Measurements from ENCODE around the gene ZFPM1. TPM values are rescaled to one million over a fixed set of nuclear protein-coding genes. Genes with fewer than 3 reads are reported as not detected.

ZFPM1 gene
- total and polyA plus RNA-seq, 10 donors = 2.3 to 25.3 (median 8.9) TPM

DNA sequence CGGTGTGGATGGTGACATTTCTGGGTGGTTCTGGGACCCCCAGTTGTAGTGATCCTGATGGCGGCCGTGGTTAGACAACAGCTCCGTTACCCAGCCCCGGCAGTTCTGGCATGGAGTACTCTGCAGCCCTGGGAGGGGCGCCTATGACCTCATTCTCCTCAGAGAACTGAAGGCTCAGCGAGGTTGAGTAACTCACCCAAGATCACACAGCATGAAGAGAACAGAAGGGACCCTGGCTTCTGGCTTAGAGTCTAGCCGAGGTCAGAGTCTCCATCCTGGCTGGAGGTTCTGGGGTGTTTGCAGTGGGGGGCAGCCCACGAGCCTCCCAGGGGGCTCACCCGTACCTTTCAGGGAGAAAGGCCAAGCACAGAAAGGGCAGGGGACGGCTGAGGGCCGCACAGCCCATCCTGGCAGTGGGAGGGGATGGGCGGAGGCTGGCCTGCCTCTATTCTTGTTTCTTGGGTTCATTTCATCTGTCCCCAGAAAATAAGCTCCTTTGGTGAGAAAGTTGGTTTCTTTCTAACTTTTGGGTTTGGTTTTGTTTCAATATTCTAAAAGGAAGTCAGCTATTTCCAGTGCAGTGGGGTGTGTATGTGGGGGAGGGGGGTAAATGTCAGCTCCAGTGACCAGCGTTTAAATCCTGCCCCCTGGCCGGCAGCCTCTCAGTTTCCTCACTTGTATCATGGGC is 13.2 kb downstream of the ZFPM1 start:
- peak overlapping the region; percentile 27 to 80 (median 71) for H3K27ac ChIP-seq
- no peaks in the 10 kb centered on the region for H3K9me3 ChIP-seq
- no peak for TF ChIP-seq POLR2A (IDR thresholded peaks at IDR 0.05)
- TF ChIP-seq POLR2AphosphoS5 (IDR thresholded peaks at IDR 0.05) = no peak
- TF ChIP-seq, protein P1, sequence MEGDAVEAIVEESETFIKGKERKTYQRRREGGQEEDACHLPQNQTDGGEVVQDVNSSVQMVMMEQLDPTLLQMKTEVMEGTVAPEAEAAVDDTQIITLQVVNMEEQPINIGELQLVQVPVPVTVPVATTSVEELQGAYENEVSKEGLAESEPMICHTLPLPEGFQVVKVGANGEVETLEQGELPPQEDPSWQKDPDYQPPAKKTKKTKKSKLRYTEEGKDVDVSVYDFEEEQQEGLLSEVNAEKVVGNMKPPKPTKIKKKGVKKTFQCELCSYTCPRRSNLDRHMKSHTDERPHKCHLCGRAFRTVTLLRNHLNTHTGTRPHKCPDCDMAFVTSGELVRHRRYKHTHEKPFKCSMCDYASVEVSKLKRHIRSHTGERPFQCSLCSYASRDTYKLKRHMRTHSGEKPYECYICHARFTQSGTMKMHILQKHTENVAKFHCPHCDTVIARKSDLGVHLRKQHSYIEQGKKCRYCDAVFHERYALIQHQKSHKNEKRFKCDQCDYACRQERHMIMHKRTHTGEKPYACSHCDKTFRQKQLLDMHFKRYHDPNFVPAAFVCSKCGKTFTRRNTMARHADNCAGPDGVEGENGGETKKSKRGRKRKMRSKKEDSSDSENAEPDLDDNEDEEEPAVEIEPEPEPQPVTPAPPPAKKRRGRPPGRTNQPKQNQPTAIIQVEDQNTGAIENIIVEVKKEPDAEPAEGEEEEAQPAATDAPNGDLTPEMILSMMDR (IDR thresholded peaks at IDR 0.05 in 8 of 11, conservative IDR thresholded peaks at IDR 0.05 in 3 of 11) = no peak
- H3K27me3 ChIP-seq (replicated peaks in 1 of 7) = no peaks in the 10 kb centered on the region
- WGBS, 5 donors = 23 to 57% (median 50%) methylated on average over 6 to 15 of the region's 15 CpGs
- no peak for DNase-seq
- H3K4me1 ChIP-seq = peaks cover 62 to 97% (median 89%) of the 10 kb centered on the region in 6 donors
- peak overlapping the region in 2 of 8 donors; percentile 5 to 11 for H3K4me3 ChIP-seq
- intact Hi-C loops (cut with DNase I; ENCODE audit: low total_unique reads) = no loop called here
- H3K36me3 ChIP-seq = peaks cover 0 to 4% (median 0%) of the 10 kb centered on the region in 6 donors

- Histone ChIP-seq H3K27ac (peak overlapping the region in 7 of 8 donors; percentile 27 to 80 (median 71)), H3K36me3 (peaks cover 0 to 4% (median 0%) of the 10 kb centered on the region in 6 donors), H3K9me3 (no peaks in the 10 kb centered on the region), H3K4me1 (peaks cover 62 to 97% (median 89%) of the 10 kb centered on the region in 6 donors), H3K4me3 (no peak overlapping the region), H3K27me3 (replicated peaks in 1 of 7) (no peaks in the 10 kb centered on the region)
- intact Hi-C loops (cut with DNase I; ENCODE audit: low total_unique reads) = no loop called here
- no peak for DNase-seq
- WGBS, 5 donors = 74 to 86% (median 81%) methylated on average over 13 of the region's 13 CpGs
- TF ChIP-seq POLR2A (IDR thresholded peaks at IDR 0.05) = no peak
- TF ChIP-seq, protein P1 (IDR thresholded peaks at IDR 0.05 in 8 of 11, conservative IDR thresholded peaks at IDR 0.05 in 3 of 11) = no peak
- no peak for TF ChIP-seq POLR2AphosphoS5 (IDR thresholded peaks at IDR 0.05)
Measured at GRCh38 chr16:88466949-88467348, 13.9 kb downstream of the ZFPM1 start.

DNA sequence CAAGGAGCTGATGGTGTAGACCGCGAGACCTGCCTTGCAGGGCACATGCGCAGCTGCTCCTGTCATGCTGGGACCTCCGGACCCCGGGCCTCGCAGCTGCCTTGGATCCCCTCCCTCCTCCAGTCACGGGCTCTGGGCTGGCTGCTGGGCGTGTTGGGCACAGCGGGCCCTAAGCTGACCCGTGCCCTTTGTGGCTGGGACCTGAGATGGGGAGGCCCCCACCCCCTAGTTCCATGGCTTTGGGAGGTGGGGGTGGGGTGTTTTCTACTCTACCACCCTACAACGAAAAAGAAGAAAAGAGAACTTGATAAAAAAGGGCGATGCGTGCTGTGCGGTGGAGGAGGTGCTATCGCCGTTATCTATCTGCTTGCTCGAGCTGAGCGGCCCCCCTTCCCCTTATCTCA is 14.5 kb downstream of the ZFPM1 start:
- Histone ChIP-seq H3K4me1 (peaks cover 61 to 97% (median 88%) of the 10 kb centered on the region in 6 donors), H3K36me3 (peaks cover 0 to 4% (median 0%) of the 10 kb centered on the region in 6 donors), H3K27ac (peak overlapping the region in 3 of 8 donors; percentile 78 to 80 (median 80)), H3K27me3 (replicated peaks in 1 of 7) (no peaks in the 10 kb centered on the region), H3K9me3 (no peaks in the 10 kb centered on the region), H3K4me3 (no peak overlapping the region)
- 71 to 82% (median 78%) methylated on average over 13 to 18 of the region's 18 CpGs for WGBS, 5 donors
- no peak for DNase-seq
- TF ChIP-seq POLR2AphosphoS5 (IDR thresholded peaks at IDR 0.05) = peak in 1 of 3 donors; percentile 6
- TF ChIP-seq POLR2A (IDR thresholded peaks at IDR 0.05) = no peak
- intact Hi-C loops (cut with DNase I; ENCODE audit: low total_unique reads) = no loop called here

DNA sequence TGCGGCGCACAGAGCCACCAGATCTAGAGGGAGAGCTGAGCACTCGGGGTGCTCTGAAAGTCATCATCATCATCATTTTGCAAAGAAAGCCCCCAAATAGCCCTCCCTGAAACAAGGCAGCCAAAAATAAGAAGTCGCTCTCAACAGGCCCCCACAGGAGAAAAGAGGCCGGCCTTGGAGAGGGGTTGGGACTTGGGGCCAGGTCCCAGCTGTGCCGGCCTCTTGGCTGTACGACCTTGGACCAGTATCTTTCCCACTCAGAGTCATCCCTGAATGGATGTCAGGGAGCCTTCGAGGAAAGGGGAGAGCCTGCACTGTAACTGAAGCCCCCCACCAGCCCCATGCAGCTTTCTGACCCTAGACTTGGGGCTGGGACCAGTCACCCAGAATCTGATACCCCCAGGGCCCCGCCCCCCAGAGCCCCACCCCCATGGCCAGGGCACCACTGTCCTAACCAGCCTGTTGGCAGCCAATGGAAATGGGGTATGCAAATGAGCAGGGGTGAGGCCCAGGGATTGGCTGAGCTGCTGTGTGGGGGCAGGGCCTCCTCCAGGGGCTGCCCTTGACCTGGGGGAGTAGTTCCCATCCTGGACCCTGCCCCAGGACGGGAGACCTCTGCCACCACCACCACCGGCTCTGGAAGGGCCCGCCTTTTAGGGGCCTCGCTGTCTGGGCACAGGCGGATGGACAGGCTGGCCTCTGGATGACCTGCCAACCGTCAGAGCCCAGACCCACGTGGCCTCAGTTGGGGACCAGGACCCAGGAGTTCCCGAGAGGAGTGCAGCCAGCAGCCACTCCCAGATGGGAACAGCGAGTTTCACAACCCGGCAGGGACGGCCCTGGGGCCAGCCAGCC is 15.4 kb downstream of the ZFPM1 start:
- Histone ChIP-seq H3K9me3 (no peaks in the 10 kb centered on the region), H3K4me1 (peaks cover 54 to 97% (median 83%) of the 10 kb centered on the region in 6 donors), H3K27ac (peak overlapping the region in 4 of 8 donors; percentile 28 to 83 (median 66)), H3K36me3 (peaks cover 0 to 10% (median 0%) of the 10 kb centered on the region in 6 donors), H3K4me3 (no peak overlapping the region), H3K27me3 (replicated peaks in 1 of 7) (no peaks in the 10 kb centered on the region)
- WGBS, 5 donors = 45 to 86% (median 76%) methylated on average over 11 to 20 of the region's 20 CpGs
- no peak for DNase-seq
- intact Hi-C loops (cut with DNase I; ENCODE audit: low total_unique reads) = no loop called here
- TF ChIP-seq, protein P1 (IDR thresholded peaks at IDR 0.05 in 8 of 11, conservative IDR thresholded peaks at IDR 0.05 in 3 of 11) = no peak
- peak in 1 of 3 donors; percentile 32 for TF ChIP-seq POLR2AphosphoS5 (IDR thresholded peaks at IDR 0.05)
